GM12878 (cell line): ENCODE data around the gene PCDHB6. TPM values are rescaled to one million over a fixed set of nuclear protein-coding genes. Genes with fewer than 3 reads are reported as not detected.

Source experiments
- ATAC-seq: fragments of 200-7000 bp; cut with Tn5 transposase; 3 replicates; pipeline ENCODE4 v1.9.1; 2020; ENCODE audit warnings: mild to moderate bottlenecking, moderate library complexity
- BruUV-seq: library from RNA; stranded (reverse); fragments of 400-500 nt; replicated peaks from 2 replicates; lab custom pipeline; 2021; lab: Mats Ljungman, UMichigan
- CTCF ChIA-PET: fragments of 300-600 bp; sonication (Branson Sonifier 250); formaldehyde crosslinking; extraction: SDS; loops from one replicate; lab custom pipeline; 2021; ENCODE audit warnings: inconsistent platforms; lab: Yijun Ruan, JAX
- POLR2A ChIA-PET: fragments of 350-600 bp; formaldehyde crosslinking; extraction: SDS; loops from one replicate; lab custom pipeline; 2021; ENCODE audit warnings: inconsistent platforms; lab: Charles Lee
- RAD21 ChIA-PET: fragments of 300-600 bp; sonication (Branson Sonifier 250); formaldehyde crosslinking; loops from one replicate; lab custom pipeline; 2023; ENCODE audit warnings: antibody characterized with exemption; ENCODE audit not compliant: unreplicated experiment; lab: Charles Lee
- SMC1A ChIA-PET: fragments of 300-600 bp; sonication (Branson Sonifier 250); formaldehyde crosslinking; loops from one replicate; lab custom pipeline; 2023; ENCODE audit not compliant: unreplicated experiment, uncharacterized antibody; lab: Charles Lee
- DNase-seq: peaks from one replicate; pipeline ENCODE4 v3.0.0-alpha.2; 2011; ENCODE audit warnings: low read depth, low spot score
- FAIRE-seq: peaks from 3 replicates; lab custom pipeline; 2011; peaks lifted over from hg19 to GRCh38; lab: Jason Lieb, UNC
- H2AFZ ChIP-seq: 2 replicates; pipeline ENCODE4 v1.6.0; 2011; ENCODE audit warnings: low read depth, low read length, control low read depth; ENCODE audit not compliant: control insufficient read depth
- H3K27ac ChIP-seq: 2 replicates; pipeline ENCODE4 v1.5.1; 2011; ENCODE audit warnings: control low read depth; ENCODE audit not compliant: control insufficient read depth, insufficient read depth
- H3K27me3 ChIP-seq, 2 experiments: replicated peaks in 1 of 2; 2 replicates each; pipeline versions ENCODE4 v1.6.0 to v1.6.1; 2011; ENCODE audit warnings: low read length in 1 of 2; ENCODE audit not compliant: control insufficient read depth in 2 of 2, insufficient read depth in 2 of 2
- H3K36me3 ChIP-seq, 2 experiments: 2 replicates each; pipeline ENCODE4 v1.5.1; 2011; ENCODE audit warnings: low read length in 1 of 2; ENCODE audit not compliant: control insufficient read depth in 2 of 2, insufficient read depth in 2 of 2
- H3K4me1 ChIP-seq: 2 replicates; pipeline ENCODE4 v1.6.1; 2011; ENCODE audit warnings: mild to moderate bottlenecking, low read length, moderate library complexity, mixed read lengths; ENCODE audit not compliant: control insufficient read depth, insufficient read depth
- H3K4me2 ChIP-seq: 2 replicates; pipeline ENCODE4 v1.6.0; 2011; ENCODE audit warnings: control low read depth; ENCODE audit not compliant: control insufficient read depth, insufficient read depth
- H3K4me3 ChIP-seq: fragments of 200-600 bp; sonication (generic); 2 replicates; pipeline ENCODE4 v1.5.1; 2016
- H3K79me2 ChIP-seq: 2 replicates; pipeline ENCODE4 v1.6.0; 2011; ENCODE audit warnings: low read length; ENCODE audit not compliant: control insufficient read depth, insufficient read depth
- H3K9ac ChIP-seq: 2 replicates; pipeline ENCODE4 v1.8.0; 2011; ENCODE audit warnings: low read length, control low read depth, mixed read lengths; ENCODE audit not compliant: control insufficient read depth, insufficient read depth
- H3K9me3 ChIP-seq: replicated peaks from 3 replicates; pipeline ENCODE4 v1.5.1; 2011; ENCODE audit warnings: mild to moderate bottlenecking, low read length; ENCODE audit not compliant: control insufficient read depth, insufficient read depth
- H4K20me1 ChIP-seq: 2 replicates; pipeline ENCODE4 v1.6.0; 2011; ENCODE audit not compliant: control insufficient read depth, insufficient read depth
- FOXK2 ChIP-seq: fragments of 450-650 bp; IDR thresholded peaks from 2 replicates; pipeline ENCODE4 v1.6.1; 2017; ENCODE audit warnings: mild to moderate bottlenecking, moderate library complexity
- MTA2 ChIP-seq: fragments of 450-650 bp; IDR thresholded peaks from 2 replicates; pipeline ENCODE4 v1.6.1; 2016; ENCODE audit warnings: low read depth, mild to moderate bottlenecking, moderate library complexity
- PML ChIP-seq: IDR thresholded peaks from 2 replicates; pipeline ENCODE4 v1.6.1; 2012; ENCODE audit warnings: low read length, inconsistent platforms
- SMAD5 ChIP-seq: IDR thresholded peaks from 2 replicates; pipeline ENCODE4 v1.6.1; 2016; ENCODE audit warnings: antibody characterized with exemption, low read depth
- SMC3 ChIP-seq: IDR thresholded peaks from 2 replicates; pipeline ENCODE4 v1.6.1; 2011; ENCODE audit warnings: low read length, improper control_type of control experiment, borderline replicate concordance
- TBL1XR1 ChIP-seq: IDR thresholded peaks from 2 replicates; pipeline ENCODE4 v1.6.1; 2012; ENCODE audit warnings: low read depth, low read length, improper control_type of control experiment
- WGBS: methylation state at CpG from one replicate; pipeline ENCODE4 v1.1.6; 2016; ENCODE audit warnings: low lambda C conversion rate; ENCODE audit not compliant: insufficient replicate concordance, insufficient coverage; ENCODE audit errors: missing lambda C conversion rate; 5-methylcytosine and 5-hydroxymethylcytosine counted together
- in situ Hi-C: fragments of 300-500 bp; cut with MboI; formaldehyde crosslinking; loops from 9 replicates; pipeline ENCODE4 v1.14.3; 2018; ENCODE audit warnings: mixed read lengths
- intact Hi-C: fragments of 100-400 bp; cut with micrococcal nuclease; formaldehyde crosslinking; loops from one replicate; pipeline ENCODE4 v1.14.2; 2022; ENCODE audit not compliant: unreplicated experiment
- polyA plus RNA-seq, 11 experiments: library from polyadenylated mRNA; depleted of rRNA in 4 of 11; unstranded in 6 of 11; stranded (reverse) in 5 of 11; fragments of >200 nt; fragmentation: Nextera tagmentation in 4 of 11; fragmentation: Illumina TruSeq in 1 of 11; extraction: Ambion mirVana in 4 of 11; extraction: Trizol in 1 of 11; gene quantifications; 1 replicate in 1 of 11; 2 replicates in 10 of 11; pipeline versions ENCODE4 v1.2.1 to v1.2.3, GENCODE V29; 2011 to 2016; ENCODE audit warnings: inconsistent platforms in 2 of 11, missing spikeins in 2 of 11, low read depth in 1 of 11
- total RNA-seq, 4 experiments: library from RNA; depleted of rRNA in 3 of 4; stranded (reverse); fragments of >200 nt in 3 of 4; fragmentation: Illumina TruSeq in 1 of 4; extraction: Trizol in 1 of 4; gene quantifications; 2 replicates each; pipeline versions ENCODE4 v1.2.1 to v1.2.3, GENCODE V29; 2013 to 2021
- TF ChIP-seq, protein P1 (sequence below): IDR thresholded peaks from 2 replicates; pipeline ENCODE4 v1.6.1; 2012; ENCODE audit warnings: improper control_type of control experiment, low read depth, low read length; ENCODE audit not compliant: insufficient replicate concordance
- TF ChIP-seq, protein P2 (sequence below): fragments of 450-650 bp; IDR thresholded peaks from 2 replicates; pipeline ENCODE4 v1.6.1; 2014; ENCODE audit warnings: mild to moderate bottlenecking
- TF ChIP-seq, protein P3 (sequence below): fragments of 450-650 bp; IDR thresholded peaks from 2 replicates; pipeline ENCODE4 v1.6.1; 2016; ENCODE audit warnings: mild to moderate bottlenecking, moderate library complexity, borderline replicate concordance
- TF ChIP-seq, protein P4 (sequence below): IDR thresholded peaks from 2 replicates; pipeline ENCODE4 v1.6.1; 2011; ENCODE audit warnings: mild to moderate bottlenecking, low read depth, low read length, moderate library complexity; ENCODE audit not compliant: insufficient replicate concordance

The PCDHB6 gene
- total and polyA plus RNA-seq, 10 of the 15 experiments (the other 5 are each of a cell fraction or from before 2014, with no cell fraction given) = not detected

DNA sequence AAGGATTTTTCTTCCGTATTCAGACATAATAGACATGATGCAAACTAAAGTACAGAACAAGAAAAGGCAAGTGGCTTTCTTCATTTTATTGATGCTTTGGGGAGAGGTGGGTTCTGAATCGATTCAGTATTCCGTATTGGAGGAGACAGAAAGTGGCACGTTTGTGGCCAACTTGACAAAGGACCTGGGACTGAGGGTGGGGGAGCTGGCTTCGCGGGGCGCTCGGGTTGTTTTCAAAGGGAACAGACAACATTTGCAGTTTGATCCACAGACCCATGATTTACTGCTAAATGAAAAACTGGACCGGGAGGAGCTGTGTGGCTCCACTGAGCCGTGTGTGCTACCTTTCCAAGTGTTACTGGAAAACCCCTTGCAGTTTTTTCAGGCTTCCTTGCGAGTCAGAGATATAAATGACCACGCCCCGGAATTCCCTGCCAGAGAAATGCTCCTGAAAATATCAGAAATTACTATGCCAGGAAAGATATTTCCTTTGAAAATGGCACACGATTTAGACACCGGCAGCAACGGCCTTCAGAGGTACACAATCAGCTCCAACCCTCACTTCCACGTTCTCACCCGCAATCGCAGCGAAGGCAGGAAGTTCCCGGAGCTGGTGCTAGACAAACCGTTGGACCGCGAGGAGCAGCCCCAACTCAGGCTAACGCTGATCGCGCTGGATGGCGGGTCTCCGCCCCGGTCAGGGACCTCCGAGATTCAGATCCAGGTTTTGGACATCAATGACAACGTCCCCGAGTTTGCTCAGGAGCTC, 551 bp downstream of the PCDHB6 start (continued):
- TF ChIP-seq, protein P1, sequence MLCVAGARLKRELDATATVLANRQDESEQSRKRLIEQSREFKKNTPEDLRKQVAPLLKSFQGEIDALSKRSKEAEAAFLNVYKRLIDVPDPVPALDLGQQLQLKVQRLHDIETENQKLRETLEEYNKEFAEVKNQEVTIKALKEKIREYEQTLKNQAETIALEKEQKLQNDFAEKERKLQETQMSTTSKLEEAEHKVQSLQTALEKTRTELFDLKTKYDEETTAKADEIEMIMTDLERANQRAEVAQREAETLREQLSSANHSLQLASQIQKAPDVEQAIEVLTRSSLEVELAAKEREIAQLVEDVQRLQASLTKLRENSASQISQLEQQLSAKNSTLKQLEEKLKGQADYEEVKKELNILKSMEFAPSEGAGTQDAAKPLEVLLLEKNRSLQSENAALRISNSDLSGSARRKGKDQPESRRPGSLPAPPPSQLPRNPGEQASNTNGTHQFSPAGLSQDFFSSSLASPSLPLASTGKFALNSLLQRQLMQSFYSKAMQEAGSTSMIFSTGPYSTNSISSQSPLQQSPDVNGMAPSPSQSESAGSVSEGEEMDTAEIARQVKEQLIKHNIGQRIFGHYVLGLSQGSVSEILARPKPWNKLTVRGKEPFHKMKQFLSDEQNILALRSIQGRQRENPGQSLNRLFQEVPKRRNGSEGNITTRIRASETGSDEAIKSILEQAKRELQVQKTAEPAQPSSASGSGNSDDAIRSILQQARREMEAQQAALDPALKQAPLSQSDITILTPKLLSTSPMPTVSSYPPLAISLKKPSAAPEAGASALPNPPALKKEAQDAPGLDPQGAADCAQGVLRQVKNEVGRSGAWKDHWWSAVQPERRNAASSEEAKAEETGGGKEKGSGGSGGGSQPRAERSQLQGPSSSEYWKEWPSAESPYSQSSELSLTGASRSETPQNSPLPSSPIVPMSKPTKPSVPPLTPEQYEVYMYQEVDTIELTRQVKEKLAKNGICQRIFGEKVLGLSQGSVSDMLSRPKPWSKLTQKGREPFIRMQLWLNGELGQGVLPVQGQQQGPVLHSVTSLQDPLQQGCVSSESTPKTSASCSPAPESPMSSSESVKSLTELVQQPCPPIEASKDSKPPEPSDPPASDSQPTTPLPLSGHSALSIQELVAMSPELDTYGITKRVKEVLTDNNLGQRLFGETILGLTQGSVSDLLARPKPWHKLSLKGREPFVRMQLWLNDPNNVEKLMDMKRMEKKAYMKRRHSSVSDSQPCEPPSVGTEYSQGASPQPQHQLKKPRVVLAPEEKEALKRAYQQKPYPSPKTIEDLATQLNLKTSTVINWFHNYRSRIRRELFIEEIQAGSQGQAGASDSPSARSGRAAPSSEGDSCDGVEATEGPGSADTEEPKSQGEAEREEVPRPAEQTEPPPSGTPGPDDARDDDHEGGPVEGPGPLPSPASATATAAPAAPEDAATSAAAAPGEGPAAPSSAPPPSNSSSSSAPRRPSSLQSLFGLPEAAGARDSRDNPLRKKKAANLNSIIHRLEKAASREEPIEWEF = no peak
- TF ChIP-seq, protein P2, sequence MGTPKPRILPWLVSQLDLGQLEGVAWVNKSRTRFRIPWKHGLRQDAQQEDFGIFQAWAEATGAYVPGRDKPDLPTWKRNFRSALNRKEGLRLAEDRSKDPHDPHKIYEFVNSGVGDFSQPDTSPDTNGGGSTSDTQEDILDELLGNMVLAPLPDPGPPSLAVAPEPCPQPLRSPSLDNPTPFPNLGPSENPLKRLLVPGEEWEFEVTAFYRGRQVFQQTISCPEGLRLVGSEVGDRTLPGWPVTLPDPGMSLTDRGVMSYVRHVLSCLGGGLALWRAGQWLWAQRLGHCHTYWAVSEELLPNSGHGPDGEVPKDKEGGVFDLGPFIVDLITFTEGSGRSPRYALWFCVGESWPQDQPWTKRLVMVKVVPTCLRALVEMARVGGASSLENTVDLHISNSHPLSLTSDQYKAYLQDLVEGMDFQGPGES = no peak

DNA sequence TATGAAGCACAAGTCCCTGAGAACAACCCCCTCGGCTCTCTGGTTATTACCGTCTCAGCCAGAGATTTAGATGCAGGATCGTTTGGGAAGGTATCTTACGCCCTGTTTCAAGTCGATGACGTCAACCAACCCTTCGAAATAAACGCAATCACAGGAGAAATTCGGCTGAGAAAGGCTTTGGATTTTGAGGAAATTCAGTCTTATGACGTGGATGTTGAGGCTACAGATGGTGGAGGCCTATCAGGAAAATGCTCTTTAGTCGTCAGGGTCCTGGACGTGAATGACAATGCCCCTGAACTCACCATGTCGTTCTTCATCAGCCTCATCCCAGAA, 1.1 kb downstream of the PCDHB6 start:
- POLR2A ChIA-PET = no interaction called here
- CTCF ChIA-PET = interaction anchor here (1.7 kb wide), 1 partner anchor 413 kb away, joined by 4 read pairs; no protein-coding TSS in a partner anchor
- in situ Hi-C loops = no loop called here
- SMC1A ChIA-PET = no interaction called here
- 35% methylated on average over 13 of the region's 13 CpGs for WGBS
- BruUV-seq = no TSS peak
- H3K4me3 ChIP-seq = no peak overlapping the region
- H3K27me3 ChIP-seq = no peaks in the 10 kb centered on the region
- no peaks in the 10 kb centered on the region for H4K20me1 ChIP-seq
- H3K79me2 ChIP-seq = no peaks in the 10 kb centered on the region
- FAIRE-seq (no peak), DNase-seq (no peak), ATAC-seq (no peak)
- H3K4me2 ChIP-seq = no peak overlapping the region
- H2AFZ ChIP-seq = no peak overlapping the region
- intact Hi-C loops = no loop called here
- no peak overlapping the region for H3K27ac ChIP-seq
- no peaks in the 10 kb centered on the region for H3K36me3 ChIP-seq
- RAD21 ChIA-PET = no interaction called here
- no peaks in the 10 kb centered on the region; the same call in 1 of the 3 replicates for H3K9me3 ChIP-seq
- H3K9ac ChIP-seq = no peak overlapping the region
- no peaks in the 10 kb centered on the region for H3K4me1 ChIP-seq
- TF ChIP-seq, protein P3, sequence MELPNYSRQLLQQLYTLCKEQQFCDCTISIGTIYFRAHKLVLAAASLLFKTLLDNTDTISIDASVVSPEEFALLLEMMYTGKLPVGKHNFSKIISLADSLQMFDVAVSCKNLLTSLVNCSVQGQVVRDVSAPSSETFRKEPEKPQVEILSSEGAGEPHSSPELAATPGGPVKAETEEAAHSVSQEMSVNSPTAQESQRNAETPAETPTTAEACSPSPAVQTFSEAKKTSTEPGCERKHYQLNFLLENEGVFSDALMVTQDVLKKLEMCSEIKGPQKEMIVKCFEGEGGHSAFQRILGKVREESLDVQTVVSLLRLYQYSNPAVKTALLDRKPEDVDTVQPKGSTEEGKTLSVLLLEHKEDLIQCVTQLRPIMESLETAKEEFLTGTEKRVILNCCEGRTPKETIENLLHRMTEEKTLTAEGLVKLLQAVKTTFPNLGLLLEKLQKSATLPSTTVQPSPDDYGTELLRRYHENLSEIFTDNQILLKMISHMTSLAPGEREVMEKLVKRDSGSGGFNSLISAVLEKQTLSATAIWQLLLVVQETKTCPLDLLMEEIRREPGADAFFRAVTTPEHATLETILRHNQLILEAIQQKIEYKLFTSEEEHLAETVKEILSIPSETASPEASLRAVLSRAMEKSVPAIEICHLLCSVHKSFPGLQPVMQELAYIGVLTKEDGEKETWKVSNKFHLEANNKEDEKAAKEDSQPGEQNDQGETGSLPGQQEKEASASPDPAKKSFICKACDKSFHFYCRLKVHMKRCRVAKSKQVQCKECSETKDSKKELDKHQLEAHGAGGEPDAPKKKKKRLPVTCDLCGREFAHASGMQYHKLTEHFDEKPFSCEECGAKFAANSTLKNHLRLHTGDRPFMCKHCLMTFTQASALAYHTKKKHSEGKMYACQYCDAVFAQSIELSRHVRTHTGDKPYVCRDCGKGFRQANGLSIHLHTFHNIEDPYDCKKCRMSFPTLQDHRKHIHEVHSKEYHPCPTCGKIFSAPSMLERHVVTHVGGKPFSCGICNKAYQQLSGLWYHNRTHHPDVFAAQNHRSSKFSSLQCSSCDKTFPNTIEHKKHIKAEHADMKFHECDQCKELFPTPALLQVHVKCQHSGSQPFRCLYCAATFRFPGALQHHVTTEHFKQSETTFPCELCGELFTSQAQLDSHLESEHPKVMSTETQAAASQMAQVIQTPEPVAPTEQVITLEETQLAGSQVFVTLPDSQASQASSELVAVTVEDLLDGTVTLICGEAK = no peak
- TF ChIP-seq MTA2 = no peak
- TF ChIP-seq SMAD5 = no peak
- no peak for TF ChIP-seq TBL1XR1
- no peak for TF ChIP-seq PML
- TF ChIP-seq FOXK2 = no peak
- TF ChIP-seq, protein P4, sequence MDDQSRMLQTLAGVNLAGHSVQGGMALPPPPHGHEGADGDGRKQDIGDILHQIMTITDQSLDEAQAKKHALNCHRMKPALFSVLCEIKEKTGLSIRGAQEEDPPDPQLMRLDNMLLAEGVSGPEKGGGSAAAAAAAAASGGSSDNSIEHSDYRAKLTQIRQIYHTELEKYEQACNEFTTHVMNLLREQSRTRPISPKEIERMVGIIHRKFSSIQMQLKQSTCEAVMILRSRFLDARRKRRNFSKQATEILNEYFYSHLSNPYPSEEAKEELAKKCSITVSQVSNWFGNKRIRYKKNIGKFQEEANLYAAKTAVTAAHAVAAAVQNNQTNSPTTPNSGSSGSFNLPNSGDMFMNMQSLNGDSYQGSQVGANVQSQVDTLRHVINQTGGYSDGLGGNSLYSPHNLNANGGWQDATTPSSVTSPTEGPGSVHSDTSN = no peak
- no peak for TF ChIP-seq SMC3
